K562 (cell line): ENCODE results near the gene TMEM167A. TPM values are rescaled to one million over a fixed set of nuclear protein-coding genes. Genes with fewer than 3 reads are reported as not detected.

Experiments used
- ATAC-seq: fragments of 200-7000 bp; cut with Tn5 transposase; 3 replicates; pipeline ENCODE4 v1.9.1; 2020; ENCODE audit warnings: moderate library complexity
- BruUV-seq: library from RNA; stranded (reverse); fragments of 400-500 nt; replicated peaks from 2 replicates; lab custom pipeline; 2021; lab: Mats Ljungman, UMichigan
- CTCF ChIA-PET: fragments of 300-600 bp; formaldehyde crosslinking; extraction: SDS; loops from one replicate; lab custom pipeline; 2021; ENCODE audit warnings: low intra/inter-chr PET ratio; lab: Yijun Ruan, JAX
- POLR2A ChIA-PET: fragments of 300-600, 350-650 bp; sonication (Branson Sonifier 250); formaldehyde crosslinking; extraction: SDS; loops from one replicate; lab custom pipeline; 2021; ENCODE audit warnings: antibody characterized with exemption, inconsistent platforms; lab: Yijun Ruan, JAX
- DNase-seq, 4 experiments: peaks; one replicate each; pipeline versions ENCODE4 v3.0.0 to v3.0.0-alpha.2; 2011 to 2018; ENCODE audit warnings: low spot score in 3 of 4, mixed read lengths in 3 of 4; ENCODE audit errors: extremely low read depth in 1 of 4
- FAIRE-seq: peaks from 2 replicates; lab custom pipeline; 2011; peaks lifted over from hg19 to GRCh38; lab: Jason Lieb, UNC
- H2AFZ ChIP-seq: 2 replicates; pipeline ENCODE4 v1.6.0; 2011; ENCODE audit warnings: low read depth, low read length, control low read depth, inconsistent platforms
- H3K27ac ChIP-seq: fragments of 200-600 bp; 3 replicates; pipeline ENCODE4 v1.8.0; 2011; ENCODE audit warnings: low read depth, mild to moderate bottlenecking, control low read depth, inconsistent platforms, low read length, moderate library complexity, mixed read lengths; ENCODE audit errors: extremely low read depth
- H3K27me3 ChIP-seq, 2 experiments: fragments of 300-600 bp in 1 of 2; 2 replicates in 1 of 2; 3 replicates in 1 of 2; pipeline versions ENCODE4 v1.6.0 to v1.8.0; 2011; ENCODE audit warnings: inconsistent platforms in 2 of 2, low read length in 2 of 2, mild to moderate bottlenecking in 1 of 2, mixed read lengths in 1 of 2, moderate library complexity in 1 of 2; ENCODE audit not compliant: control insufficient read depth in 2 of 2, insufficient read depth in 2 of 2
- H3K36me3 ChIP-seq: fragments of 300-600 bp; 3 replicates; pipeline ENCODE4 v1.8.0; 2011; ENCODE audit warnings: mild to moderate bottlenecking, low read length, inconsistent platforms; ENCODE audit not compliant: control insufficient read depth, insufficient read depth
- H3K4me1 ChIP-seq, 2 experiments: fragments of 200-600 bp in 1 of 2; replicated peaks in 1 of 2; 2 replicates in 1 of 2; 3 replicates in 1 of 2; pipeline versions ENCODE4 v1.5.1 to v1.8.0; 2011; ENCODE audit warnings: inconsistent platforms in 2 of 2, low read length in 2 of 2, mild to moderate bottlenecking in 1 of 2, mixed read lengths in 1 of 2, moderate library complexity in 1 of 2; ENCODE audit not compliant: control insufficient read depth in 2 of 2, insufficient read depth in 2 of 2
- H3K4me2 ChIP-seq: 2 replicates; pipeline ENCODE4 v1.6.1; 2011; ENCODE audit warnings: low read length, control low read depth, inconsistent platforms, mixed read lengths; ENCODE audit not compliant: insufficient read depth
- H3K4me3 ChIP-seq: fragments of 200-600 bp; sonication (generic), shearing (Covaris generic); 2 replicates; pipeline ENCODE4 v1.5.1; 2016; ENCODE audit warnings: control low read depth, inconsistent platforms
- H3K79me2 ChIP-seq: fragments of 200-600 bp; 3 replicates; pipeline ENCODE4 v1.8.0; 2011; ENCODE audit warnings: low read length, inconsistent platforms; ENCODE audit not compliant: control insufficient read depth, insufficient read depth
- H3K9ac ChIP-seq, 2 experiments: 2 replicates each; pipeline versions ENCODE4 v1.6.0 to v1.6.1; 2011; ENCODE audit warnings: low read depth in 2 of 2, low read length in 2 of 2, control low read depth in 1 of 2, inconsistent platforms in 1 of 2, mild to moderate bottlenecking in 1 of 2, mixed read lengths in 1 of 2; ENCODE audit not compliant: insufficient read depth in 1 of 2
- H3K9me1 ChIP-seq: one replicate; pipeline ENCODE4 v1.6.0; 2011; ENCODE audit warnings: inconsistent platforms, mild to moderate bottlenecking, low read length, moderate library complexity; ENCODE audit not compliant: control insufficient read depth, insufficient read depth
- H3K9me3 ChIP-seq: replicated peaks from 2 replicates; pipeline ENCODE4 v1.5.1; 2011; ENCODE audit warnings: low read depth, low read length, inconsistent platforms; ENCODE audit not compliant: control insufficient read depth, insufficient read depth
- H4K20me1 ChIP-seq: replicated peaks from 2 replicates; pipeline ENCODE4 v1.6.1; 2011; ENCODE audit warnings: low read length, inconsistent platforms, mixed read lengths; ENCODE audit not compliant: control insufficient read depth, insufficient read depth
- GABPA ChIP-seq: fragments of 200-800 bp; sonication (Bioruptor generic); conservative IDR thresholded peaks from 2 replicates; pipeline ENCODE4 v1.6.1; 2016; ENCODE audit warnings: low read depth, missing genetic modification characterization, missing compliant biosample characterization
- JUN ChIP-seq, 2 experiments: sonication (generic) in 1 of 2; formaldehyde crosslinking in 1 of 2; IDR thresholded peaks; 2 replicates each; pipeline versions ENCODE4 v1.6.1 to v1.8.0; 2012 to 2022; ENCODE audit warnings: borderline replicate concordance in 2 of 2, mild to moderate bottlenecking in 2 of 2, improper control_type of control experiment in 1 of 2, low read depth in 1 of 2, low read length in 1 of 2, missing genetic modification reagents in 1 of 2
- KAT8 ChIP-seq: fragments of 450-650 bp; IDR thresholded peaks from 2 replicates; pipeline ENCODE4 v1.6.1; 2016; ENCODE audit warnings: low read depth, mild to moderate bottlenecking
- L3MBTL2 ChIP-seq: fragments of 450-650 bp; IDR thresholded peaks from 2 replicates; pipeline ENCODE4 v1.6.1; 2016; ENCODE audit warnings: mild to moderate bottlenecking, moderate library complexity
- MAFG ChIP-seq: fragments of 450-650 bp; conservative IDR thresholded peaks from 2 replicates; pipeline ENCODE4 v1.6.1; 2016; ENCODE audit warnings: missing genetic modification characterization, missing compliant biosample characterization
- PCBP1 ChIP-seq: fragments of 200-400 bp; formaldehyde crosslinking; IDR thresholded peaks from 2 replicates; pipeline ENCODE4 v1.6.1; 2018; ENCODE audit warnings: mild to moderate bottlenecking, low read depth, low read length; ENCODE audit not compliant: poor library complexity, severe bottlenecking
- RBBP5 ChIP-seq: fragments of 200-600 bp; sonication (generic); IDR thresholded peaks from 2 replicates; pipeline ENCODE4 v1.6.1; 2012; ENCODE audit warnings: borderline replicate concordance, mild to moderate bottlenecking, low read length, control low read depth, inconsistent platforms; ENCODE audit not compliant: insufficient read depth, poor library complexity, severe bottlenecking
- RBM22 ChIP-seq: fragments of 200-400 bp; formaldehyde crosslinking; IDR thresholded peaks from 2 replicates; pipeline ENCODE4 v1.6.1; 2018; ENCODE audit warnings: low read length, low read depth; ENCODE audit not compliant: poor library complexity, severe bottlenecking
- SRSF9 ChIP-seq: fragments of 200-400 bp; formaldehyde crosslinking; IDR thresholded peaks from 2 replicates; pipeline ENCODE4 v1.6.1; 2017; ENCODE audit warnings: low read depth, low read length, borderline replicate concordance
- U2AF1 ChIP-seq: fragments of 200-400 bp; formaldehyde crosslinking; optimal IDR thresholded peaks from 2 replicates; pipeline ENCODE3; 2017; ENCODE audit warnings: mild to moderate bottlenecking, low read depth, low read length, moderate library complexity
- ZNF253 ChIP-seq: fragments of 250-450 bp; sonication (Bioruptor Pico); conservative IDR thresholded peaks from 2 replicates; pipeline ENCODE4 v1.6.1; 2021; ENCODE audit warnings: mild to moderate bottlenecking
- ZNF507 ChIP-seq: conservative IDR thresholded peaks from 2 replicates; pipeline ENCODE4 v1.6.1; 2017; ENCODE audit warnings: missing genetic modification characterization, missing compliant biosample characterization
- ZNF551 ChIP-seq: fragments of 250-450 bp; sonication (Bioruptor Pico); IDR thresholded peaks from 2 replicates; pipeline ENCODE4 v1.5.0; 2021; ENCODE audit warnings: mild to moderate bottlenecking, moderate library complexity
- WGBS: fragments of 100-300 bp; shearing (Covaris generic); methylation state at CpG from one replicate; pipeline ENCODE4 v1.1.6; 2016; ENCODE audit warnings: low coverage, mixed read lengths; ENCODE audit not compliant: insufficient coverage; ENCODE audit errors: missing lambda C conversion rate; 5-methylcytosine and 5-hydroxymethylcytosine counted together
- in situ Hi-C: fragments of 300-500 bp; cut with MboI; formaldehyde crosslinking; loops from 4 replicates; pipeline ENCODE4 v1.15.0; 2018; ENCODE audit warnings: inconsistent platforms, mixed read lengths
- intact Hi-C: fragments of 100-400 bp; cut with micrococcal nuclease; formaldehyde crosslinking; loops from 2 replicates; pipeline ENCODE4 v1.14.2; 2022
- polyA plus RNA-seq, 8 experiments: library from polyadenylated mRNA; depleted of rRNA in 4 of 8; stranded (reverse) in 5 of 8; unstranded in 3 of 8; fragments of >200 nt; fragmentation: Nextera tagmentation in 2 of 8; fragmentation: Illumina TruSeq in 1 of 8; extraction: Ambion mirVana in 2 of 8; extraction: Trizol in 1 of 8; gene quantifications; 2 replicates each; pipeline versions ENCODE4 v1.2.1 to v1.2.3, GENCODE V29; 2011 to 2014; ENCODE audit warnings: inconsistent platforms in 1 of 8, missing spikeins in 1 of 8
- total RNA-seq, 7 experiments: library from RNA; depleted of rRNA in 6 of 7; stranded (reverse); fragments of >200 nt in 6 of 7; fragmentation: Illumina TruSeq in 2 of 7; extraction: Trizol in 2 of 7; gene quantifications; 2 replicates each; pipeline versions ENCODE4 v1.2.1 to v1.2.3, GENCODE V29; 2011 to 2021; ENCODE audit warnings: low replicate concordance in 1 of 7
- TF ChIP-seq, protein P1 (sequence below), 2 experiments: fragments of 450-650 bp; IDR thresholded peaks; 2 replicates each; pipeline ENCODE4 v1.6.1; 2016

Gene TMEM167A
- total and polyA plus RNA-seq, 9 of the 15 experiments (the other 6 are each of a cell fraction or from before 2014, with no cell fraction given): 35.3 to 458 (median 110) TPM

DNA sequence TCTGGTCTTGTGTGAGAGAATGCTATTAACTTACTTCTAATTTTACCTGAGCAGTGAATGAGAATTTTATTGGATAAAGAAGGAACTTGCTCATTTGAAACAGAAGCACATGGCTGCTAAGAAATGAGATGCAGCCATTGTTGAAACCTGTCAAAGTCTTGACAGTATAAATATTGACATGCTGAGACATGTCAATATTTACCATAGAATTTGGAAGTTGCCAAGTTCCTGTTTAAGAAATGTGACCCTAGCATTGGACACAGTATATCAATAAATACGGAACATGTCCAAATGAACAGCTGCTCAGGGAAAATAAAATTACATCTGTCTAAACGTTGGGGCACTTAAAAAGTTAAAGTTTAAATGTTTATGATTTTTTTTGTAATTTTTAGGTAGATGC, 7.9 kb upstream of the TMEM167A start:
- Histone ChIP-seq H3K4me2 (no peak overlapping the region), H3K9me3 (no peaks in the 10 kb centered on the region; the same call in 1 of the 2 replicates), H3K79me2 (peaks cover 3% of the 10 kb centered on the region; the same call in 1 of the 3 replicates), H2AFZ (no peak overlapping the region), H3K9ac (no peak overlapping the region), H3K4me1 (no peaks in the 10 kb centered on the region), H3K4me3 (no peak overlapping the region), H4K20me1 (no peaks in the 10 kb centered on the region), H3K9me1 (no peaks in the 10 kb centered on the region), H3K27me3 (no peaks in the 10 kb centered on the region), H3K27ac (no peak overlapping the region), H3K36me3 (no peaks in the 10 kb centered on the region)
- in situ Hi-C loops (no loop called here), intact Hi-C loops (no loop called here)
- no TSS peak for BruUV-seq
- FAIRE-seq: no peak
- TF ChIP-seq JUN (IDR thresholded peaks at IDR 0.05; ENCODE audit: borderline replicate concordance, low read depth, low read length) (no peak), JUN (CRISPR knock-in tag; IDR thresholded peaks at IDR 0.05; ENCODE audit: borderline replicate concordance) (no peak), ZNF507 (no peak), SRSF9 (no peak), L3MBTL2 (no peak), RBBP5 (no peak), MAFG (tag) (no peak)
- DNase-seq: no peak
- ATAC-seq: no peak
- 56% methylated on average over 2 of the region's 2 CpGs for WGBS
- ChIA-PET POLR2A (interaction anchor here (1.1 kb wide), 1 partner anchor 9 kb away, joined by 3 read pairs; no protein-coding TSS in a partner anchor), CTCF (no interaction called here)

- Histone ChIP-seq H4K20me1 (no peaks in the 10 kb centered on the region), H3K4me1 (no peaks in the 10 kb centered on the region), H3K9ac (no peak overlapping the region), H3K4me3 (no peak overlapping the region), H3K9me3 (no peaks in the 10 kb centered on the region), H2AFZ (no peak overlapping the region), H3K9me1 (no peaks in the 10 kb centered on the region), H3K79me2 (peaks cover 8% of the 10 kb centered on the region), H3K27me3 (no peaks in the 10 kb centered on the region), H3K27ac (no peak overlapping the region), H3K4me2 (no peak overlapping the region), H3K36me3 (no peaks in the 10 kb centered on the region)
- 68% methylated on average over 2 of the region's 2 CpGs for WGBS
- no peak for ATAC-seq
- intact Hi-C loops: no loop called here
- FAIRE-seq: no peak
- no TSS peak for BruUV-seq
- in situ Hi-C loops: no loop called here
- CTCF ChIA-PET: no interaction called here
- POLR2A ChIA-PET: no interaction called here
- no peak for DNase-seq
- TF ChIP-seq ZNF551: no peak
- no peak for TF ChIP-seq RBM22
- TF ChIP-seq GABPA: no peak
- no peak for TF ChIP-seq U2AF1
- no peak for TF ChIP-seq PCBP1
- TF ChIP-seq, protein P1, sequence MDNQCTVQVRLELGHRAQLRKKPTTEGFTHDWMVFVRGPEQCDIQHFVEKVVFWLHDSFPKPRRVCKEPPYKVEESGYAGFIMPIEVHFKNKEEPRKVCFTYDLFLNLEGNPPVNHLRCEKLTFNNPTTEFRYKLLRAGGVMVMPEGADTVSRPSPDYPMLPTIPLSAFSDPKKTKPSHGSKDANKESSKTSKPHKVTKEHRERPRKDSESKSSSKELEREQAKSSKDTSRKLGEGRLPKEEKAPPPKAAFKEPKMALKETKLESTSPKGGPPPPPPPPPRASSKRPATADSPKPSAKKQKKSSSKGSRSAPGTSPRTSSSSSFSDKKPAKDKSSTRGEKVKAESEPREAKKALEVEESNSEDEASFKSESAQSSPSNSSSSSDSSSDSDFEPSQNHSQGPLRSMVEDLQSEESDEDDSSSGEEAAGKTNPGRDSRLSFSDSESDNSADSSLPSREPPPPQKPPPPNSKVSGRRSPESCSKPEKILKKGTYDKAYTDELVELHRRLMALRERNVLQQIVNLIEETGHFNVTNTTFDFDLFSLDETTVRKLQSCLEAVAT (IDR thresholded peaks at IDR 0.05): no peak
- no peak for TF ChIP-seq KAT8
- no peak for TF ChIP-seq ZNF253 (CRISPR knock-in tag)
Observed at GRCh38 chr5:83084336-83084735, 7.1 kb upstream of the TMEM167A start.
